Hematopoietic multipotent progenitor cell treated with erythropoietin and hydrocortisone succinate and interleukin-3 and kit ligand, for 17 days (in vitro differentiated cells): ENCODE measurements around the gene WDR18.

ENCODE experiments used
- DNase-seq: peaks from one replicate; pipeline ENCODE4 v3.0.0-alpha.2; 2015; ENCODE audit warnings: low spot score

Gene WDR18

GRCh38 chr19:964761-965694 is 19.1 kb upstream of the WDR18 start:
- DNase-seq = no peak

GRCh38 chr19:966485-967088 is 17.6 kb upstream of the WDR18 start:
- DNase-seq = no peak

- DNase-seq = peak; percentile 27
Observed at GRCh38 chr19:970695-971094, 13.4 kb upstream of the WDR18 start.

- no peak for DNase-seq
Observed at GRCh38 chr19:971795-972194, 12.3 kb upstream of the WDR18 start.

- DNase-seq = no peak
Observed at GRCh38 chr19:972281-972680, 11.9 kb upstream of the WDR18 start.

- no peak for DNase-seq
Observed at GRCh38 chr19:973726-974563, 10.2 kb upstream of the WDR18 start.

- no peak for DNase-seq
Observed at GRCh38 chr19:974564-975257, 9.4 kb upstream of the WDR18 start.

- DNase-seq = no peak
Observed at GRCh38 chr19:976476-976875, 7.7 kb upstream of the WDR18 start.

GRCh38 chr19:977058-977464 is 7.1 kb upstream of the WDR18 start:
- DNase-seq = no peak

- DNase-seq = no peak
Observed at GRCh38 chr19:979318-979741, 4.8 kb upstream of the WDR18 start.

GRCh38 chr19:980133-980998 is 3.8 kb upstream of the WDR18 start:
- DNase-seq = no peak

GRCh38 chr19:982567-983170 is 1.5 kb upstream of the WDR18 start:
- peak; percentile 78 for DNase-seq

GRCh38 chr19:986083-986482 is 1.9 kb downstream of the WDR18 start:
- DNase-seq = no peak

- no peak for DNase-seq
Observed at GRCh38 chr19:988081-988480, 3.9 kb downstream of the WDR18 start.

- no peak for DNase-seq
Observed at GRCh38 chr19:988510-988909, 4.4 kb downstream of the WDR18 start.

- no peak for DNase-seq
Observed at GRCh38 chr19:989381-990081, 5.4 kb downstream of the WDR18 start.

GRCh38 chr19:990119-990571 is 6.0 kb downstream of the WDR18 start:
- no peak for DNase-seq

GRCh38 chr19:990746-991145 is 6.6 kb downstream of the WDR18 start:
- DNase-seq = no peak

GRCh38 chr19:991174-991931 is 7.2 kb downstream of the WDR18 start:
- peak; percentile 37 for DNase-seq
